Spleen (tissue), 11 donors: ENCODE data around the gene PEAR1. TPM values are rescaled to one million over a fixed set of nuclear protein-coding genes. Genes with fewer than 3 reads are reported as not detected.

ENCODE experiments used
- DNase-seq: peaks from one replicate; pipeline ENCODE4 v3.0.0-alpha.2; 2020
- H3K27ac ChIP-seq, 8 donors: fragments of 200-600 bp; sonication (generic) in 7 of 8; 1 replicate in 4 of 8; 2 replicates in 4 of 8; pipeline versions ENCODE4 v1.5.0 to v1.8.0; 2016 to 2021; ENCODE audit warnings: inconsistent platforms in 4 of 8, mild to moderate bottlenecking in 4 of 8, moderate library complexity in 1 of 8
- H3K27me3 ChIP-seq, 7 donors: fragments of 200-600 bp; sonication (generic) in 6 of 7; replicated peaks in 1 of 7; 1 replicate in 4 of 7; 2 replicates in 3 of 7; pipeline versions ENCODE4 v1.5.0 to v1.8.0; 2016 to 2021; ENCODE audit warnings: inconsistent platforms in 3 of 7, mild to moderate bottlenecking in 1 of 7
- H3K36me3 ChIP-seq, 6 donors: fragments of 200-600 bp; sonication (generic) in 5 of 6; 1 replicate in 4 of 6; 2 replicates in 2 of 6; pipeline versions ENCODE4 v1.5.0 to v1.8.0; 2016 to 2021; ENCODE audit warnings: inconsistent platforms in 2 of 6
- H3K4me1 ChIP-seq, 6 donors: fragments of 200-600 bp; sonication (generic) in 5 of 6; 1 replicate in 3 of 6; 2 replicates in 3 of 6; pipeline versions ENCODE4 v1.5.0 to v1.8.0; 2016 to 2021; ENCODE audit warnings: inconsistent platforms in 3 of 6
- H3K4me3 ChIP-seq, 8 donors: fragments of 200-600 bp; sonication (generic) in 7 of 8; 1 replicate in 4 of 8; 2 replicates in 4 of 8; pipeline versions ENCODE4 v1.5.0 to v1.8.0; 2016 to 2021; ENCODE audit warnings: inconsistent platforms in 4 of 8, mild to moderate bottlenecking in 4 of 8, moderate library complexity in 2 of 8
- H3K9me3 ChIP-seq, 8 donors: fragments of 200-600 bp; sonication (generic) in 7 of 8; 1 replicate in 4 of 8; 2 replicates in 4 of 8; pipeline versions ENCODE4 v1.5.0 to v1.8.0; 2016 to 2021; ENCODE audit warnings: inconsistent platforms in 4 of 8
- POLR2A ChIP-seq, 3 donors: fragments of 450-650 bp; IDR thresholded peaks; one replicate each; pipeline ENCODE4 v1.5.1; 2017; ENCODE audit warnings: antibody characterized with exemption in 3 of 3, mild to moderate bottlenecking in 1 of 3
- POLR2AphosphoS5 ChIP-seq, 3 donors: sonication (generic); formaldehyde crosslinking; IDR thresholded peaks; one replicate each; pipeline ENCODE4 v1.5.1; 2017; ENCODE audit warnings: antibody characterized with exemption in 3 of 3
- WGBS, 5 donors: extraction: QIAGEN DNeasy Blood & Tissue Kit in 3 of 5; methylation state at CpG; one replicate each; pipeline versions ENCODE4 v1.1.5 to v1.1.7; 2013 to 2018; 5-methylcytosine and 5-hydroxymethylcytosine counted together
- intact Hi-C: fragments of 100-400 bp; cut with DNase I; formaldehyde crosslinking; loops from one replicate; pipeline ENCODE4 v1.15.0; 2023; ENCODE audit warnings: low total_unique reads
- polyA plus RNA-seq, 3 donors: library from polyadenylated mRNA; stranded (reverse); fragments of 200-250 nt; gene quantifications; one replicate each; pipeline ENCODE4 v1.2.1, GENCODE V29; 2013
- total RNA-seq, 7 donors: library from RNA; depleted of rRNA in 3 of 7; stranded (reverse); fragments of >200 nt in 3 of 7; fragmentation: NEBNext Ultra II Directional in 4 of 7; extraction: Animal tissue kit (Norgen Biotek cat#: 25700) in 4 of 7; gene quantifications; one replicate each; pipeline versions ENCODE4 v1.1.0 to v1.2.1, GENCODE V29; 2016 to 2021
- TF ChIP-seq, protein P1 (sequence below), 11 experiments: fragments of 200-600 bp in 7 of 11; fragments of 450-650 bp in 4 of 11; sonication (generic) in 4 of 11; IDR thresholded peaks in 8 of 11; conservative IDR thresholded peaks in 3 of 11; 1 replicate in 7 of 11; 2 replicates in 4 of 11; pipeline versions ENCODE4 v1.4.0 to v1.8.0; 2016 to 2021; ENCODE audit warnings: antibody characterized with exemption in 11 of 11, inconsistent platforms in 4 of 11, mild to moderate bottlenecking in 1 of 11
- donor health status: healthy with polysubstance abuse.
- donor health status: DM: no; HTN: no; CAD: no; lungs with moderate emphysema.
- donor health status: DM: no; HTN: no; CAD: no.
- donor health status: Bipolar disorder and iron deficiency.
- donor health status: healthy.
- donor health status: DM: no; HTN: no; CAD: no.
- donor health status: DM: yes; HTN: yes; CAD: no.

Gene PEAR1
- total and polyA plus RNA-seq, 10 donors, result 1.4 to 28.3 (median 20.2) TPM

DNA sequence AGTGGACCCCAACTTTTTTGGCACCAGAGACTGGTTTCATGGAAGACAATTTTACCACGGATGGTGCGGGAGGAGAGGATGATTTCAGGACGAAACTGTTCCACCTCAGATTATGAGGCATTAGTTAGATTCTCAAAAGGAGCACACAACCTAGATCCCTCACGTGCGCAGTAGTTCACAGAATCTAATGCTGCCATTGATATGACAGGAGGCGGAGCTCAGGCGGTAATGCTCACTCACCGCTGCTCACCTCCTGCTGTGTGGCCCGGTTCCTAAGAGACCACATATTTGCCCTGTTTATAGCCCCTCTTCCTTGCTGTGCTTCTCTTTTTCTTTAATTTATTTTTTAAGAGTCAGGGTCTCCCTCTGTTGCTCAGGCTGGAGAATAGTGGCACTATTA, 28.3 kb upstream of the PEAR1 start:
- 84 to 90% (median 85%) methylated on average over 9 of the region's 9 CpGs for WGBS, 5 donors
- Histone ChIP-seq H3K27ac (no peak overlapping the region), H3K36me3 (no peaks in the 10 kb centered on the region), H3K9me3 (no peaks in the 10 kb centered on the region), H3K4me1 (peaks cover 9 to 23% (median 12%) of the 10 kb centered on the region in 6 donors), H3K27me3 (peaks cover 4 to 84% (median 34%) of the 10 kb centered on the region in 7 donors), H3K4me3 (no peak overlapping the region)
- no peak for TF ChIP-seq POLR2A (IDR thresholded peaks at IDR 0.05)
- TF ChIP-seq, protein P1, sequence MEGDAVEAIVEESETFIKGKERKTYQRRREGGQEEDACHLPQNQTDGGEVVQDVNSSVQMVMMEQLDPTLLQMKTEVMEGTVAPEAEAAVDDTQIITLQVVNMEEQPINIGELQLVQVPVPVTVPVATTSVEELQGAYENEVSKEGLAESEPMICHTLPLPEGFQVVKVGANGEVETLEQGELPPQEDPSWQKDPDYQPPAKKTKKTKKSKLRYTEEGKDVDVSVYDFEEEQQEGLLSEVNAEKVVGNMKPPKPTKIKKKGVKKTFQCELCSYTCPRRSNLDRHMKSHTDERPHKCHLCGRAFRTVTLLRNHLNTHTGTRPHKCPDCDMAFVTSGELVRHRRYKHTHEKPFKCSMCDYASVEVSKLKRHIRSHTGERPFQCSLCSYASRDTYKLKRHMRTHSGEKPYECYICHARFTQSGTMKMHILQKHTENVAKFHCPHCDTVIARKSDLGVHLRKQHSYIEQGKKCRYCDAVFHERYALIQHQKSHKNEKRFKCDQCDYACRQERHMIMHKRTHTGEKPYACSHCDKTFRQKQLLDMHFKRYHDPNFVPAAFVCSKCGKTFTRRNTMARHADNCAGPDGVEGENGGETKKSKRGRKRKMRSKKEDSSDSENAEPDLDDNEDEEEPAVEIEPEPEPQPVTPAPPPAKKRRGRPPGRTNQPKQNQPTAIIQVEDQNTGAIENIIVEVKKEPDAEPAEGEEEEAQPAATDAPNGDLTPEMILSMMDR (IDR thresholded peaks at IDR 0.05 in 8 of 11, conservative IDR thresholded peaks at IDR 0.05 in 3 of 11), result no peak
- TF ChIP-seq POLR2AphosphoS5 (IDR thresholded peaks at IDR 0.05), result no peak
- intact Hi-C loops, result no loop called here
- DNase-seq, result no peak

DNA sequence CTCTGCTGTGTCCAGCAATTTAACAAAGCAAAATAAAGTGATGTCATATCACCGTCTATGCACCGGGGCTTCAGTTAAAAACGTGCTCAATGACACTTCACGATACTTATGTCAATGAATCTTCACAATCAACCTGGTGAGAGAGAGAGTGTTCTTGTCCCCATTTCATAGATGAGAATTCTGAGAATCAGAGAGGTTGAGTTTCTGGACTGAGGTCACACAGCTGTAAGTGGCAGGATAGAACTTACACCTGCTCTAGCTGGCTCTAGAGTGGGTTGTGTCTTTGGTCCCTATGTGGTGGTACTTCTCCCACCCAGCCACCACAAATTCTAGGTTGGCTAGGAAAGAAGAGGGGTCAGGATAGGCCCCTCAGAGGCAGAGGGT, 27.7 kb upstream of the PEAR1 start:
- WGBS, 5 donors, result 79 to 96% (median 89%) methylated on average over 4 of the region's 4 CpGs
- no peak overlapping the region for H3K27ac ChIP-seq
- no peaks in the 10 kb centered on the region for H3K36me3 ChIP-seq
- no peak overlapping the region for H3K4me3 ChIP-seq
- peaks cover 4 to 17% (median 6%) of the 10 kb centered on the region in 6 donors for H3K4me1 ChIP-seq
- TF ChIP-seq, protein P1 (IDR thresholded peaks at IDR 0.05 in 8 of 11, conservative IDR thresholded peaks at IDR 0.05 in 3 of 11), result no peak
- TF ChIP-seq POLR2AphosphoS5 (IDR thresholded peaks at IDR 0.05), result no peak
- no peak for TF ChIP-seq POLR2A (IDR thresholded peaks at IDR 0.05)
- intact Hi-C loops, result no loop called here
- H3K9me3 ChIP-seq, result no peaks in the 10 kb centered on the region
- H3K27me3 ChIP-seq, result peaks cover 4 to 78% (median 28%) of the 10 kb centered on the region in 7 donors
- no peak for DNase-seq

DNA sequence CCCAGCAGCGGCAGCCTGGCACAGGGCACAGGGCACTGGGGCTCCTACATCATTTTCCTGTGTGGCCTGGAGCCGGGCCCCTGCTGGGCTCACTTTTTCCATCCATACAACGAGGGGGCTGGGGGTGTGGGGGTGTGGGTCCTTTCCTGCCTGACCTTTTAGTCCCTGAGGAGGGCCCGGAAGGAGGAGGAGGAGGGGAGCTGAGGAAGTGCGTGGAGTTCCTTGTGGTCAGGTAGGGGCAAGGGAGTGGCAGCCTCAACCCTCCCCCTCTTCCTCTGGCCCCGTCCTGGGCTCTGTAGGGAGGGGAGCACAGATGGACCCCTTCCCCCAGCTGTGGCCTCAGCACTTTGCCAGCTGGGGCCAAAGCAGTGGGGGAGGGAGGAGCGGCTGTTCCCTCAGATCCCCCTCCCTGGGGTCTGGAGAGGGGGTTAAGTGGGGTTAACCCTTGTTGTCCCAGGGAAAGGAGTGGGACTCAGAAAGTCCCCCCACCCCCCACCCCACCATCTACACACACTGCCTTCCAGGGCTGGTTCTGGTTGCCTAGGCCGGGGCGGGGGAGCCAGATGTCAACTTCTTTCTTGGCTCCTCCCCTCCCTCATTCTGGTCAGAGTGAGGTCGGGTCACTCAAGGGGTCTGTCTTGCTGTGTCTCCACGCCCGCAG, 27.1 kb upstream of the PEAR1 start:
- Histone ChIP-seq H3K36me3 (no peaks in the 10 kb centered on the region), H3K27ac (no peak overlapping the region), H3K27me3 (peaks cover 0 to 73% (median 22%) of the 10 kb centered on the region in 7 donors), H3K4me3 (no peak overlapping the region), H3K4me1 (peaks cover 0 to 12% (median under 1%) of the 10 kb centered on the region in 6 donors), H3K9me3 (no peaks in the 10 kb centered on the region)
- TF ChIP-seq POLR2A (IDR thresholded peaks at IDR 0.05), result no peak
- no peak for TF ChIP-seq POLR2AphosphoS5 (IDR thresholded peaks at IDR 0.05)
- TF ChIP-seq, protein P1 (IDR thresholded peaks at IDR 0.05 in 8 of 11, conservative IDR thresholded peaks at IDR 0.05 in 3 of 11), result no peak
- DNase-seq, result no peak
- intact Hi-C loops, result no loop called here
- 35 to 51% (median 39%) methylated on average over 9 to 12 of the region's 12 CpGs for WGBS, 5 donors

DNA sequence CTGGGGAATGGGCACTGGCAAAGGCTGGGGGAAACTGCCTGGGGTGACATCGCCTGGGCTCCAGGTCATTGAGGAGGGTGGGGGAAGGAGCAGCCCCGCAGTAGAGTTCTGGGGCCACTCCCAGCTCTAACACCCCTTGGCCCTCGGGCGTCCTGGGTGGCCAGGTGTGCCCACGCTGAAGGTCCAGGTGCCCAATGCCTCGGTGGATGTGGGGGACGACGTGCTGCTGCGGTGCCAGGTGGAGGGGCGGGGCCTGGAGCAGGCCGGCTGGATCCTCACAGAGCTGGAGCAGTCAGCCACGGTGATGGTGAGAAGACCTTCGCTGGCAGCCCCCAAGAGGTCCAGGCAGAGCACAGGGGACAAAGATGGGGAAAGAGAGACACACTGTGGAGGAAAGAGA, 25.2 kb upstream of the PEAR1 start:
- no peak overlapping the region for H3K27ac ChIP-seq
- peaks cover 0 to 7% (median 0%) of the 10 kb centered on the region in 6 donors for H3K4me1 ChIP-seq
- no peak for DNase-seq
- H3K36me3 ChIP-seq, result no peaks in the 10 kb centered on the region
- peaks cover 0 to 53% (median 12%) of the 10 kb centered on the region in 7 donors for H3K27me3 ChIP-seq
- 82 to 92% (median 85%) methylated on average over 12 to 13 of the region's 13 CpGs for WGBS, 5 donors
- H3K9me3 ChIP-seq, result no peaks in the 10 kb centered on the region
- H3K4me3 ChIP-seq, result no peak overlapping the region
- intact Hi-C loops, result no loop called here
- TF ChIP-seq, protein P1 (IDR thresholded peaks at IDR 0.05 in 8 of 11, conservative IDR thresholded peaks at IDR 0.05 in 3 of 11), result no peak
- TF ChIP-seq POLR2A (IDR thresholded peaks at IDR 0.05) (no peak), POLR2AphosphoS5 (IDR thresholded peaks at IDR 0.05) (no peak)
